ENCODE results near the gene RELL2. TPM values are rescaled to one million over a fixed set of nuclear protein-coding genes. Genes with fewer than 3 reads are reported as not detected.
A peak's percentile ranks its signal among the peaks of the same experiment; 100 is the strongest.

RELL2 gene
- total RNA-seq, 2 donors from 2014 or later: 3.1 to 6.2 TPM

GRCh38 chr5:141685591-141685990, 48.8 kb downstream of the RELL2 start:
- H3K36me3 ChIP-seq (ENCODE audit: control insufficient read depth, insufficient read depth, low read length): no peaks in the 10 kb centered on the region
- Mint-ChIP-seq H3K9me3 (no peaks in the 10 kb centered on the region), H3K4me3 (no peak overlapping the region), H3K36me3 (ENCODE audit: low read depth) (no peaks in the 10 kb centered on the region), H3K27me3 (ENCODE audit: insufficient read depth) (peaks cover 14% of the 10 kb centered on the region), H3K27ac (no peak overlapping the region), H3K4me1 (peaks cover 12% of the 10 kb centered on the region)
- H3K9ac ChIP-seq (ENCODE audit: extremely low read depth, low read length, poor library complexity, severe bottlenecking): no peak overlapping the region
- no peak overlapping the region for H3K4me3 ChIP-seq (ENCODE audit: low read length)
- no peaks in the 10 kb centered on the region for H3K9me3 ChIP-seq (ENCODE audit: control insufficient read depth, low read length)
- no peak for DNase-seq
- H3K4me1 ChIP-seq (ENCODE audit: control insufficient read depth, insufficient read depth, low read length): peaks cover 12% of the 10 kb centered on the region
- no peaks in the 10 kb centered on the region for H3K27me3 ChIP-seq (ENCODE audit: control insufficient read depth, insufficient read depth, low read length, poor library complexity, severe bottlenecking)
- H3K27ac ChIP-seq (ENCODE audit: low read depth, low read length): no peak overlapping the region
- TF ChIP-seq CTCF (conservative IDR thresholded peaks at IDR 0.05): no peak
- 85 to 86% methylated on average over 1 of the region's 1 CpG for WGBS, 2 experiments (ENCODE audit: insufficient coverage in 1 of 2, insufficient read length in 1 of 2)

- Histone ChIP-seq H3K36me3 (ENCODE audit: control insufficient read depth, insufficient read depth, low read length) (no peaks in the 10 kb centered on the region), H3K9ac (ENCODE audit: extremely low read depth, low read length, poor library complexity, severe bottlenecking) (no peak overlapping the region), H3K4me1 (ENCODE audit: control insufficient read depth, insufficient read depth, low read length) (peaks cover 7% of the 10 kb centered on the region), H3K27me3 (ENCODE audit: control insufficient read depth, insufficient read depth, low read length, poor library complexity, severe bottlenecking) (peaks cover 7% of the 10 kb centered on the region), H3K27ac (ENCODE audit: low read depth, low read length) (no peak overlapping the region), H3K9me3 (ENCODE audit: control insufficient read depth, low read length) (no peaks in the 10 kb centered on the region), H3K4me3 (ENCODE audit: low read length) (no peak overlapping the region)
- WGBS, 2 experiments (ENCODE audit: insufficient coverage in 1 of 2, insufficient read length in 1 of 2): 76 to 86% methylated on average over 2 to 3 of the region's 3 CpGs
- no peak for TF ChIP-seq CTCF (conservative IDR thresholded peaks at IDR 0.05)
- Mint-ChIP-seq H3K9me3 (no peaks in the 10 kb centered on the region), H3K36me3 (ENCODE audit: low read depth) (no peaks in the 10 kb centered on the region), H3K4me3 (no peak overlapping the region), H3K4me1 (peaks cover 2% of the 10 kb centered on the region), H3K27me3 (ENCODE audit: insufficient read depth) (peaks cover 27% of the 10 kb centered on the region), H3K27ac (peak overlapping the region; percentile 20)
- DNase-seq: peak; percentile 75
Observed at GRCh38 chr5:141686648-141687416, 50.0 kb downstream of the RELL2 start.

Other genes starting within 250 kb of the RELL2 start
- gene PCDHGB4, start 249.3 kb upstream of the RELL2 start, total RNA-seq: 10 to 100 TPM; 10.7 to 13.9 TPM
- 1 to 10 TPM; 1.1 to 3.0 TPM for gene PCDHGA8, start 244.4 kb upstream of the RELL2 start, total RNA-seq
- gene PCDHGB5, start 239.1 kb upstream of the RELL2 start, total RNA-seq: 10 to 100 TPM in 1 of 2 donors, 1 to 10 TPM in 1; 1.3 to 17.3 TPM
- 1 to 10 TPM in 1 of 2 donors, under 1 TPM in 1; 0.89 to 7.3 TPM for gene PCDHGA9, start 234.2 kb upstream of the RELL2 start, total RNA-seq
- 10 to 100 TPM in 1 of 2 donors, 1 to 10 TPM in 1; 8.3 to 10.8 TPM for gene PCDHGB6, start 229.0 kb upstream of the RELL2 start, total RNA-seq
- 10 to 100 TPM in 1 of 2 donors, 1 to 10 TPM in 1; 3.2 to 20.7 TPM for gene PCDHGA10, start 224.0 kb upstream of the RELL2 start, total RNA-seq
- gene PCDHGB7, start 219.3 kb upstream of the RELL2 start, total RNA-seq: 10 to 100 TPM; 15.3 to 19.3 TPM
- 10 to 100 TPM in 1 of 2 donors, 1 to 10 TPM in 1; 8.5 to 10.6 TPM for gene PCDHGA11, start 215.9 kb upstream of the RELL2 start, total RNA-seq
- 1 to 10 TPM; 1.4 to 4.1 TPM for gene PCDHGA12, start 206.5 kb upstream of the RELL2 start, total RNA-seq
- 10 to 100 TPM; 13.9 to 27.6 TPM for gene PCDHGC3, start 161.0 kb upstream of the RELL2 start, total RNA-seq
- 1 to 10 TPM; 2.6 to 3.0 TPM for gene PCDHGC4, start 152.0 kb upstream of the RELL2 start, total RNA-seq
- 1 to 10 TPM in 1 of 2 donors, under 1 TPM in 1; 0.71 to 1.8 TPM for gene PCDHGC5, start 147.9 kb upstream of the RELL2 start, total RNA-seq
- gene DIAPH1, start 18.0 kb upstream of the RELL2 start, total RNA-seq: 100 to 1,000 TPM; 104 to 106 TPM
- gene HDAC3, start 148 bp upstream of the RELL2 start, total RNA-seq: 10 to 100 TPM; 73.3 to 78.9 TPM
- gene FCHSD1, start 14.4 kb downstream of the RELL2 start, total RNA-seq: 10 to 100 TPM; 34.8 to 41.7 TPM
- gene ARAP3, start 45.2 kb downstream of the RELL2 start, total RNA-seq: 10 to 100 TPM; 32.5 to 41.3 TPM
- 10 to 100 TPM; 45.4 to 69.7 TPM for gene PCDH1, start 241.4 kb downstream of the RELL2 start, total RNA-seq

All from endodermal cell (in vitro differentiated cells).